B cell (primary cell): ENCODE results near the gene ELL. TPM values are rescaled to one million over a fixed set of nuclear protein-coding genes. Genes with fewer than 3 reads are reported as not detected.

Experiments
- ATAC-seq: fragments of 200-7000 bp; cut with Tn5 transposase; one replicate; pipeline ENCODE4 v1.10.0; 2021; ENCODE audit warnings: low read depth, mild to moderate bottlenecking, moderate number of reproducible peaks, moderate library complexity
- CTCF ChIA-PET: fragments of 350-600 bp; sonication (Branson Sonifier 250); formaldehyde crosslinking; loops from one replicate; lab custom pipeline; 2021; ENCODE audit warnings: antibody characterized with exemption, inconsistent platforms; lab: Charles Lee
- POLR2A ChIA-PET: fragments of 350-600 bp; sonication (Branson Sonifier 250); formaldehyde crosslinking; loops from one replicate; lab custom pipeline; 2021; ENCODE audit warnings: antibody characterized with exemption; lab: Charles Lee
- DNase-seq: peaks from one replicate; pipeline ENCODE4 v3.0.0; 2013
- H2AFZ ChIP-seq: 2 replicates; pipeline ENCODE4 v1.6.1; 2012; ENCODE audit warnings: mild to moderate bottlenecking, low read depth, low read length; ENCODE audit not compliant: insufficient read depth, poor library complexity, severe bottlenecking
- H3K27ac ChIP-seq, 2 donors: 1 replicate in 1 of 2; 2 replicates in 1 of 2; pipeline ENCODE4 v1.5.1; 2012 to 2013; ENCODE audit warnings: low read length in 2 of 2, mild to moderate bottlenecking in 2 of 2, moderate library complexity in 1 of 2
- H3K27me3 ChIP-seq, 4 experiments: fragments of 200-600 bp in 1 of 4; sonication (generic) in 1 of 4; replicated peaks in 1 of 4; 1 replicate in 2 of 4; 2 replicates in 2 of 4; pipeline versions ENCODE4 v1.6.1 to v1.7.0; 2013 to 2016; ENCODE audit warnings: low read length in 3 of 4, mild to moderate bottlenecking in 2 of 4, mixed read lengths in 1 of 4, moderate library complexity in 1 of 4; ENCODE audit not compliant: insufficient read depth in 4 of 4, control insufficient read depth in 3 of 4; ENCODE audit errors: control extremely low read depth in 1 of 4
- H3K36me3 ChIP-seq, 2 experiments: replicated peaks in 1 of 2; 1 replicate in 1 of 2; 2 replicates in 1 of 2; pipeline versions ENCODE4 v1.6.1 to v1.7.1; 2013; ENCODE audit warnings: low read length in 1 of 2; ENCODE audit not compliant: insufficient read depth in 2 of 2, control insufficient read depth in 1 of 2; ENCODE audit errors: control extremely low read depth in 1 of 2, extremely low read depth in 1 of 2
- H3K4me1 ChIP-seq, 2 donors: fragments of 200-600 bp in 1 of 2; sonication (generic) in 1 of 2; 1 replicate in 1 of 2; 2 replicates in 1 of 2; pipeline versions ENCODE4 v1.5.1 to v1.6.1; 2013 to 2017; ENCODE audit warnings: low read length in 2 of 2; ENCODE audit not compliant: control insufficient read depth in 2 of 2, insufficient read depth in 2 of 2
- H3K4me2 ChIP-seq: replicated peaks from 2 replicates; pipeline ENCODE3; 2012; ENCODE audit warnings: mild to moderate bottlenecking, low read depth, low read length; ENCODE audit not compliant: poor library complexity, severe bottlenecking
- H3K4me3 ChIP-seq, 5 experiments: fragments of 200-600 bp in 1 of 5; sonication (generic) in 1 of 5; 1 replicate in 3 of 5; 2 replicates in 2 of 5; pipeline versions ENCODE4 v1.5.1 to v1.7.0; 2011 to 2016; ENCODE audit warnings: low read length in 4 of 5, mild to moderate bottlenecking in 4 of 5, low read depth in 2 of 5, control low read depth in 1 of 5, moderate library complexity in 1 of 5; ENCODE audit not compliant: insufficient read depth in 1 of 5; ENCODE audit errors: control extremely low read depth in 1 of 5, extremely low read depth in 1 of 5
- H3K79me2 ChIP-seq: fragments of 200-600 bp; sonication (generic); one replicate; pipeline ENCODE4 v1.6.0; 2016; ENCODE audit warnings: low read length; ENCODE audit not compliant: control insufficient read depth, insufficient read depth
- H3K9ac ChIP-seq: fragments of 200-600 bp; sonication (generic); 2 replicates; pipeline ENCODE4 v1.6.1; 2017; ENCODE audit warnings: mild to moderate bottlenecking, low read length, moderate library complexity
- H3K9me3 ChIP-seq, 3 donors: one replicate each; pipeline versions ENCODE4 v1.6.1 to v1.7.1; 2013; ENCODE audit warnings: low read length in 2 of 3; ENCODE audit not compliant: control insufficient read depth in 2 of 3, insufficient read depth in 1 of 3; ENCODE audit errors: control extremely low read depth in 1 of 3
- H4K20me1 ChIP-seq: 2 replicates; pipeline ENCODE4 v1.6.0; 2012; ENCODE audit warnings: mild to moderate bottlenecking, low read length; ENCODE audit not compliant: insufficient read depth, control insufficient read depth, poor library complexity, severe bottlenecking
- H3K27ac Mint-ChIP-seq: one replicate; pipeline ENCODE4 v1.8.0; 2021; ENCODE audit warnings: mixed read lengths
- H3K27me3 Mint-ChIP-seq: one replicate; pipeline ENCODE4 v1.8.0; 2021; ENCODE audit warnings: mixed read lengths
- H3K4me1 Mint-ChIP-seq: one replicate; pipeline ENCODE4 v1.8.0; 2021; ENCODE audit warnings: mixed read lengths
- H3K4me3 Mint-ChIP-seq: one replicate; pipeline ENCODE4 v1.8.0; 2021; ENCODE audit warnings: mixed read lengths
- H3K9me3 Mint-ChIP-seq: one replicate; pipeline ENCODE4 v1.8.0; 2022; ENCODE audit warnings: mixed read lengths; ENCODE audit not compliant: insufficient read depth
- EZH2 ChIP-seq: IDR thresholded peaks from 2 replicates; pipeline ENCODE4 v1.6.1; 2012; ENCODE audit warnings: borderline replicate concordance, low read depth, mild to moderate bottlenecking, moderate library complexity, low read length; ENCODE audit not compliant: insufficient read depth, poor library complexity, severe bottlenecking
- WGBS: methylation state at CpG from one replicate; pipeline ENCODE4 v1.1.5; 2013; ENCODE audit warnings: missing lambda C conversion rate; ENCODE audit not compliant: insufficient coverage; 5-methylcytosine and 5-hydroxymethylcytosine counted together
- intact Hi-C: fragments of 100-400 bp; cut with micrococcal nuclease; formaldehyde crosslinking; loops from one replicate; pipeline ENCODE4 v1.10.0; 2022
- polyA plus RNA-seq: library from polyadenylated mRNA; depleted of rRNA; stranded (reverse); fragments of >200 nt; gene quantifications from 2 replicates; pipeline ENCODE4 v1.2.3, GENCODE V29; 2012
- total RNA-seq, 2 donors: library from RNA; stranded (reverse); fragments of 120-200 nt in 1 of 2; gene quantifications; 1 replicate in 1 of 2; 2 replicates in 1 of 2; pipeline versions ENCODE4 v1.2.3 to v1.2.4, GENCODE V29; 2013 to 2022
- TF ChIP-seq, protein P1 (sequence below): fragments of 200-600 bp; IDR thresholded peaks from one replicate; pipeline ENCODE4 v1.8.0; 2022; ENCODE audit warnings: antibody characterized with exemption, mild to moderate bottlenecking

ELL gene
- total and polyA plus RNA-seq, 2 donors (not counting 1 experiment from before 2014, with no cell fraction given) = 21.2 to 31.4 TPM

DNA sequence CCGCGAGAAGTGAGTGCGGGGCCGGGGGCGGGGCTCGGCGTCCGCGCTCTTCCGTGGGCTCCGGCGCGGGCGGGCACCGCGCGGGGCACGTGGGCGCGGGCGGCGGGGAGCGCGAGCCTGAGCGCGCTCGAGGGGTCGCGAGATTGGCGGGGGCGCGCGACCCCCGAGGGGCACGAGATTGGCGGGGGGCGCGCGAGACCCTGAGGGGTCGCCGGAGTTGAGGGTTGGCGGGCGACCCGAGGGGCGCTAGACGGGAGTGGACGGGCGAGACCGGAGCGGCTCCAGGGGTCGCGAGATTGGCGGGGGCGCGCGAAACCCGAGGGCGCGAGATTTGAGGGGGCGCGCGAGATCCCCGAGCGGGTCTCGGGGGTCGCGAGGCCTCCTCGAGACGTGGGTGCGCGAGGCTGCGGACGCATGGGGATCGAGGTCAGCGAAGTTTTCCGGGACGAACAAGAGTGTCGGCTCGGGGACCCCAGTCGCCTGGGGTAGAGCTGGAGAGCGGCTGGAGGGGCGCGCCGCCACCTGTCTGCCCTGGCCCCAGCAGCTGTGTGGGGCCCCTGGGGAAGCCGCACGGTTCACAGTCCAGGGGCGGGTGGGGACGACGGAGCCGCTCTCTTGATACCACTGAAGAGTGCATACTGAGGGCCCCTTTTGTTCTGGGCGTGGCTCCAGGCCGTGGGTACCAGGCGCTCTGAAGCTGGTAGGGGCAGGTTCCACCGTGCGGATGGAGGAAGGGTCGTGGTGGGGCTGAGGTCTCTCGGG lies 102.0 kb downstream of the ELL start:
- under 1% methylated on average over 97 of the region's 97 CpGs for WGBS
- H2AFZ ChIP-seq = peak overlapping the region; percentile 51
- H3K27ac Mint-ChIP-seq = peak overlapping the region; percentile 38

More for the DNA sequence above, 102.0 kb downstream of the ELL start:
- H4K20me1 ChIP-seq = peaks cover 54% of the 10 kb centered on the region
- Mint-ChIP-seq H3K4me3 (peak overlapping the region; percentile 83), H3K27me3 (peaks cover 28% of the 10 kb centered on the region), H3K4me1 (peaks cover 60% of the 10 kb centered on the region), H3K9me3 (no peaks in the 10 kb centered on the region)
- peaks cover 0 to 28% (median 0%) of the 10 kb centered on the region in 3 donors for H3K9me3 ChIP-seq
- H3K9ac ChIP-seq = peak overlapping the region; percentile 63
- ChIA-PET POLR2A (interaction anchor here (0.7 to 2.8 kb wide), 4 partner anchors 9 to 227 kb away, joined by 3 to 15 read pairs (median 4); partner anchors contain the start of gene MPV17L2), CTCF (interaction anchor here (0.6 to 3.5 kb wide), 16 partner anchors 9 to 214 kb away, joined by 3 to 17 read pairs (median 5); partner anchors contain the start of gene LSM4)
- H3K4me1 ChIP-seq = peaks cover 64 to 75% of the 10 kb centered on the region in 2 donors
- TF ChIP-seq, protein P1, sequence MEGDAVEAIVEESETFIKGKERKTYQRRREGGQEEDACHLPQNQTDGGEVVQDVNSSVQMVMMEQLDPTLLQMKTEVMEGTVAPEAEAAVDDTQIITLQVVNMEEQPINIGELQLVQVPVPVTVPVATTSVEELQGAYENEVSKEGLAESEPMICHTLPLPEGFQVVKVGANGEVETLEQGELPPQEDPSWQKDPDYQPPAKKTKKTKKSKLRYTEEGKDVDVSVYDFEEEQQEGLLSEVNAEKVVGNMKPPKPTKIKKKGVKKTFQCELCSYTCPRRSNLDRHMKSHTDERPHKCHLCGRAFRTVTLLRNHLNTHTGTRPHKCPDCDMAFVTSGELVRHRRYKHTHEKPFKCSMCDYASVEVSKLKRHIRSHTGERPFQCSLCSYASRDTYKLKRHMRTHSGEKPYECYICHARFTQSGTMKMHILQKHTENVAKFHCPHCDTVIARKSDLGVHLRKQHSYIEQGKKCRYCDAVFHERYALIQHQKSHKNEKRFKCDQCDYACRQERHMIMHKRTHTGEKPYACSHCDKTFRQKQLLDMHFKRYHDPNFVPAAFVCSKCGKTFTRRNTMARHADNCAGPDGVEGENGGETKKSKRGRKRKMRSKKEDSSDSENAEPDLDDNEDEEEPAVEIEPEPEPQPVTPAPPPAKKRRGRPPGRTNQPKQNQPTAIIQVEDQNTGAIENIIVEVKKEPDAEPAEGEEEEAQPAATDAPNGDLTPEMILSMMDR = no peak
- no peak for TF ChIP-seq EZH2
- peak; percentile 62 for DNase-seq
- H3K4me2 ChIP-seq = peak overlapping the region; percentile 97
- peaks cover 28% of the 10 kb centered on the region for H3K79me2 ChIP-seq
- H3K4me3 ChIP-seq = peak overlapping the region in 4 of 5 experiments; percentile 41 to 67 (median 52)
- H3K27me3 ChIP-seq = peaks cover 0 to 43% (median 28%) of the 10 kb centered on the region in 4 experiments
- H3K36me3 ChIP-seq = no peaks in the 10 kb centered on the region
- no peak overlapping the region for H3K27ac ChIP-seq
- ATAC-seq = peak; percentile 48
- intact Hi-C loops = loop anchor here (1.0 to 5.0 kb wide), 2 partner anchors 9 to 33 kb away; partner anchors contain the start of gene GDF15
